HepG2 (cell line): ENCODE data around the gene GATAD2B. TPM values are rescaled to one million over a fixed set of nuclear protein-coding genes. Genes with fewer than 3 reads are reported as not detected.

ENCODE experiments used
- CENPX ChIP-seq: sonication (generic); formaldehyde crosslinking; IDR thresholded peaks from 2 replicates; pipeline ENCODE4 v1.9.0; 2021; ENCODE audit warnings: mild to moderate bottlenecking, missing genetic modification reagents, moderate library complexity
- DMAP1 ChIP-seq: IDR thresholded peaks from 2 replicates; pipeline ENCODE4 v1.6.1; 2016
- FOXP1 ChIP-seq, 2 experiments: fragments of 450-650 bp in 1 of 2; IDR thresholded peaks; 2 replicates each; pipeline ENCODE4 v1.6.1; 2017 to 2018; ENCODE audit warnings: antibody characterized with exemption in 1 of 2
- GTF2F1 ChIP-seq: fragments of 150-350 bp; IDR thresholded peaks from 2 replicates; pipeline ENCODE4 v1.6.1; 2014; ENCODE audit warnings: low read length
- HOXA3 ChIP-seq: sonication (generic); formaldehyde crosslinking; IDR thresholded peaks from 2 replicates; pipeline ENCODE4 v1.5.0; 2020; ENCODE audit warnings: missing genetic modification reagents
- IKZF4 ChIP-seq: sonication (generic); formaldehyde crosslinking; IDR thresholded peaks from 2 replicates; pipeline ENCODE4 v1.5.1; 2020; ENCODE audit warnings: borderline replicate concordance, mild to moderate bottlenecking, low read depth, missing genetic modification reagents; ENCODE audit errors: not compliant biosample characterization
- NR3C1 ChIP-seq: sonication (generic); formaldehyde crosslinking; IDR thresholded peaks from 2 replicates; pipeline ENCODE4 v1.4.0; 2020; ENCODE audit warnings: missing genetic modification reagents
- SMC3 ChIP-seq: IDR thresholded peaks from 2 replicates; pipeline ENCODE4 v1.6.1; 2011; ENCODE audit warnings: low read length, improper control_type of control experiment
- SRSF9 ChIP-seq: fragments of 200-400 bp; formaldehyde crosslinking; IDR thresholded peaks from 2 replicates; pipeline ENCODE4 v1.6.1; 2018; ENCODE audit warnings: borderline replicate concordance, mild to moderate bottlenecking, low read depth, low read length; ENCODE audit not compliant: insufficient read depth, poor library complexity, severe bottlenecking
- TBX2 ChIP-seq: sonication (generic); formaldehyde crosslinking; IDR thresholded peaks from 2 replicates; pipeline ENCODE4 v1.5.0; 2020; ENCODE audit warnings: missing genetic modification reagents, mild to moderate bottlenecking, borderline replicate concordance
- WIZ ChIP-seq: sonication (generic); formaldehyde crosslinking; IDR thresholded peaks from 2 replicates; pipeline ENCODE4 v1.5.1; 2020; ENCODE audit warnings: mild to moderate bottlenecking, missing genetic modification reagents
- XBP1 ChIP-seq: sonication (generic); formaldehyde crosslinking; IDR thresholded peaks from 2 replicates; pipeline ENCODE4 v1.5.0; 2020; ENCODE audit warnings: missing genetic modification reagents
- ZBTB25 ChIP-seq: IDR thresholded peaks from 2 replicates; pipeline ENCODE4 v1.6.1; 2018; ENCODE audit warnings: missing genetic modification reagents
- ZBTB42 ChIP-seq: sonication (generic); formaldehyde crosslinking; IDR thresholded peaks from 2 replicates; pipeline ENCODE4 v1.5.0; 2020; ENCODE audit warnings: mild to moderate bottlenecking, missing genetic modification reagents
- ZC3H13 ChIP-seq: sonication (generic); formaldehyde crosslinking; IDR thresholded peaks from 2 replicates; pipeline ENCODE4 v1.8.1; 2023; ENCODE audit warnings: mild to moderate bottlenecking, missing genetic modification reagents, moderate library complexity
- ZFP1 ChIP-seq: IDR thresholded peaks from 2 replicates; pipeline ENCODE4 v1.6.1; 2016
- ZNF337 ChIP-seq: sonication (generic); formaldehyde crosslinking; IDR thresholded peaks from 2 replicates; pipeline ENCODE4 v1.5.1; 2020; ENCODE audit warnings: missing genetic modification reagents, low read depth, mild to moderate bottlenecking, borderline replicate concordance
- ZNF660 ChIP-seq: sonication (generic); formaldehyde crosslinking; IDR thresholded peaks from 2 replicates; pipeline ENCODE4 v1.5.1; 2020; ENCODE audit warnings: mild to moderate bottlenecking, low read depth, missing genetic modification reagents, borderline replicate concordance
- ZNF674 ChIP-seq: sonication (generic); formaldehyde crosslinking; IDR thresholded peaks from 2 replicates; pipeline ENCODE4 v1.5.0; 2020; ENCODE audit warnings: low read depth, mild to moderate bottlenecking, missing genetic modification reagents
- ZNF691 ChIP-seq: sonication (generic); formaldehyde crosslinking; IDR thresholded peaks from 2 replicates; pipeline ENCODE4 v1.4.0; 2020; ENCODE audit warnings: missing genetic modification reagents, low read depth, mild to moderate bottlenecking, borderline replicate concordance
- ZNF747 ChIP-seq: sonication (generic); formaldehyde crosslinking; IDR thresholded peaks from 2 replicates; pipeline ENCODE4 v1.8.1; 2023; ENCODE audit warnings: missing genetic modification reagents, mild to moderate bottlenecking, borderline replicate concordance
- ZNF766 ChIP-seq: sonication (generic); formaldehyde crosslinking; IDR thresholded peaks from 2 replicates; pipeline ENCODE4 v1.5.0; 2020; ENCODE audit warnings: missing genetic modification reagents, borderline replicate concordance
- polyA plus RNA-seq, 8 experiments: library from polyadenylated mRNA; depleted of rRNA in 3 of 8; stranded (reverse) in 7 of 8; unstranded in 1 of 8; fragments of >200 nt; fragmentation: Illumina TruSeq in 4 of 8; extraction: Trizol in 4 of 8; gene quantifications; 2 replicates each; pipeline versions ENCODE4 v1.2.1 to v1.2.3, GENCODE V29; 2011 to 2016; ENCODE audit warnings: low read depth in 4 of 8, missing spikeins in 1 of 8, mixed read lengths in 1 of 8; ENCODE audit not compliant: insufficient read depth in 1 of 8
- total RNA-seq, 5 experiments: library from RNA; depleted of rRNA; stranded (reverse); fragments of >200 nt; fragmentation: Illumina TruSeq; extraction: Trizol; gene quantifications; 2 replicates each; pipeline ENCODE4 v1.2.3, GENCODE V29; 2016; ENCODE audit warnings: low read depth in 1 of 5
- TF ChIP-seq, protein P1 (sequence below): sonication (generic); formaldehyde crosslinking; conservative IDR thresholded peaks from 2 replicates; pipeline ENCODE4 v1.5.0; 2020; ENCODE audit warnings: missing genetic modification reagents
- TF ChIP-seq, protein P2 (sequence below): sonication (generic); formaldehyde crosslinking; IDR thresholded peaks from 2 replicates; pipeline ENCODE4 v1.8.1; 2023; ENCODE audit warnings: mild to moderate bottlenecking, missing genetic modification reagents, borderline replicate concordance
- TF ChIP-seq, protein P3 (sequence below): sonication (generic); formaldehyde crosslinking; IDR thresholded peaks from 2 replicates; pipeline ENCODE4 v1.8.0; 2022; ENCODE audit warnings: mild to moderate bottlenecking, missing genetic modification reagents, borderline replicate concordance

Gene GATAD2B
- total and polyA plus RNA-seq, 2 of the 13 experiments (the other 11 are each of a cell fraction or from before 2014, with no cell fraction given) = 3.2 to 5.2 TPM

DNA sequence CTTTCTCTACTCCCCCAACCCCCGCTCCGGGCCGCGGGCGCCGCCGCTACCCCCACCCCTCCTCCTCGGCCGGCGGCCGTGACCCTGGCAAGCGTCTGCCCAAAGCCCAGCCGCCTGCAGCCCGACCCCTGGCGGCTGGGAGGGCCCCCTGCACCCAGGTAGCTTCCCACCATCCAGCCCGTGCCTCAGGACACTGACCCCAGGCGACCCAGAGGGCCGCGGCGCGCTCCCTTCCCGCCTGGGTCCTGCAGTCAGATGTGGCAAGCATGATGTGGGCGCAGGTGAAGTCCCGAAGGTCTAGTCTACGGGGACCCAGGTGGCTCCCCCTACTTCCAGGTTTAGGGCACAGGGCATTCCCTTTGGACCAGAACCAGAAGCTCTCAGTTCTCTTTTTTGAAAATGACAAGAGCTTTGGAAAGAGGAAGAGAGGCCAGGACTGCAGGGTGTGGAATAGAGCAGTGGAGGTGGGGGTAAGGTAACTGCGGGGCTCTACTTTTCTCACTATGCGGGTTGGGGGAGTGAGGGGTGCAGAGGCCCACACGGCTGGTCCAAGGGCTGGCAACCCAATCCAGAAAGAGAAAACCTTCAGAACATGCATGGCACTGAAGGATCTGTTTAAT lies 24.0 kb upstream of the GATAD2B start, which contains the start of gene DENND4B (continued):
- TF ChIP-seq ZNF691 (CRISPR knock-in tag) (no peak; the same call in 1 of the 2 replicates), ZC3H13 (CRISPR knock-in tag) (peak; percentile 74), XBP1 (CRISPR knock-in tag) (no peak), ZBTB42 (no peak), FOXP1 (IDR thresholded peaks at IDR 0.05) (no peak), FOXP1 (CRISPR knock-in tag; IDR thresholded peaks at IDR 0.05) (no peak), TBX2 (CRISPR knock-in tag) (peak; percentile 71), SMC3 (peak; percentile 23; the same call in 1 of the 2 replicates), ZNF747 (CRISPR knock-in tag) (peak; percentile 68; the same call in 1 of the 2 replicates), ZNF766 (CRISPR knock-in tag) (no peak), CENPX (no peak), GTF2F1 (no peak), ZNF337 (CRISPR knock-in tag) (no peak), NR3C1 (no peak), IKZF4 (no peak), ZFP1 (no peak; the same call in 1 of the 2 replicates), HOXA3 (CRISPR knock-in tag) (peak; percentile 69), DMAP1 (peak; percentile 14), WIZ (no peak), SRSF9 (no peak), ZNF674 (CRISPR knock-in tag) (no peak), ZNF660 (CRISPR knock-in tag) (no peak), ZBTB25 (CRISPR knock-in tag) (0 out of 2 replicates have a peak, but pooled peaks have one; percentile 45)
- TF ChIP-seq, protein P1, sequence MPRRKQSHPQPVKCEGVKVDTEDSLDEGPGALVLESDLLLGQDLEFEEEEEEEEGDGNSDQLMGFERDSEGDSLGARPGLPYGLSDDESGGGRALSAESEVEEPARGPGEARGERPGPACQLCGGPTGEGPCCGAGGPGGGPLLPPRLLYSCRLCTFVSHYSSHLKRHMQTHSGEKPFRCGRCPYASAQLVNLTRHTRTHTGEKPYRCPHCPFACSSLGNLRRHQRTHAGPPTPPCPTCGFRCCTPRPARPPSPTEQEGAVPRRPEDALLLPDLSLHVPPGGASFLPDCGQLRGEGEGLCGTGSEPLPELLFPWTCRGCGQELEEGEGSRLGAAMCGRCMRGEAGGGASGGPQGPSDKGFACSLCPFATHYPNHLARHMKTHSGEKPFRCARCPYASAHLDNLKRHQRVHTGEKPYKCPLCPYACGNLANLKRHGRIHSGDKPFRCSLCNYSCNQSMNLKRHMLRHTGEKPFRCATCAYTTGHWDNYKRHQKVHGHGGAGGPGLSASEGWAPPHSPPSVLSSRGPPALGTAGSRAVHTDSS = no peak
- TF ChIP-seq, protein P2, sequence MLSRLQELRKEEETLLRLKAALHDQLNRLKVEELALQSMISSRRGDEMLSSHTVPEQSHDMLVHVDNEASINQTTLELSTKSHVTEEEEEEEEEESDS (CRISPR knock-in tag) = no peak
- TF ChIP-seq, protein P3, sequence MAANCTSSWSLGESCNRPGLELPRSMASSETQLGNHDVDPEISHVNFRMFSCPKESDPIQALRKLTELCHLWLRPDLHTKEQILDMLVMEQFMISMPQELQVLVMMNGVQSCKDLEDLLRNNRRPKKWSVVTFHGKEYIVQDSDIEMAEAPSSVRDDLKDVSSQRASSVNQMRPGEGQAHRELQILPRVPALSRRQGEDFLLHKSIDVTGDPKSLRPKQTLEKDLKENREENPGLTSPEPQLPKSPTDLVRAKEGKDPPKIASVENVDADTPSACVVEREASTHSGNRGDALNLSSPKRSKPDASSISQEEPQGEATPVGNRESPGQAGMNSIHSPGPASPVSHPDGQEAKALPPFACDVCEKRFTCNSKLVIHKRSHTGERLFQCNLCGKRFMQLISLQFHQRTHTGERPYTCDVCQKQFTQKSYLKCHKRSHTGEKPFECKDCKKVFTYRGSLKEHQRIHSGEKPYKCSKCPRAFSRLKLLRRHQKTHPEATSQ (CRISPR knock-in tag) = no peak
